ENCODE measurements around the gene IRAK1.

The IRAK1 gene

DNA sequence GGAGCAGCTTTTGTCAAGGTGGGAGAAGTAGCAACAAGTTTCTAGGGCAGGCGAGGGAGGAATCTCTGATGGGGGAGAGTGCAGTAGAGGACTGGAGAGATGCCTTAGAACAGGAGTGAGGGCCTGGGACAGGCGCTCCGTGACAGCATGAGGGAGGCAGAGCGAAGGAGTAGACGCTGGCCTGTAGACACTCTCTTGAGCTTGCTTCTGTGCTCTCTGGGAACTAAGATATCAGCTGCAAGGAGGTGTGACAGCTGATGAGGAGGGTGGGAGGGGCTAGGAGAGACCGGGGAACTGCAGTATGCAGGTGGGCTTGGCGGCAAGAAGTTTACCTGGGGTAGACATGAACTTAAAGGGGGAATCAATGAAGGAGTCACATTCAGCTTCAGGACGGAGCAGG lies 42.1 kb upstream of the IRAK1 start:
- Histone ChIP-seq H4K20me1 (ENCODE audit: insufficient read depth) (0 out of 2 replicates have a peak, but pooled peaks cover 4% of the 10 kb centered on the region), H3K36me3 (ENCODE audit: insufficient read depth) (no peaks in the 10 kb centered on the region), H2AFZ (ENCODE audit: low read depth) (no peak overlapping the region), H3K79me2 (ENCODE audit: insufficient read depth, low read depth) (peaks cover 45% of the 10 kb centered on the region; the same call in 1 of the 2 replicates), H3K4me3 (IDR thresholded peaks at IDR 0.05; ENCODE audit: insufficient read depth, low read depth, low read length) (no peak overlapping the region), H3K27ac (no peak overlapping the region), H3K4me1 (ENCODE audit: low read depth, poor library complexity, severe bottlenecking) (peaks cover 18% of the 10 kb centered on the region), H3K27me3 (ENCODE audit: insufficient read depth, low read depth) (no peaks in the 10 kb centered on the region), H3K4me2 (no peak overlapping the region), H3K9ac (no peak overlapping the region)
- TF ChIP-seq, protein P1, sequence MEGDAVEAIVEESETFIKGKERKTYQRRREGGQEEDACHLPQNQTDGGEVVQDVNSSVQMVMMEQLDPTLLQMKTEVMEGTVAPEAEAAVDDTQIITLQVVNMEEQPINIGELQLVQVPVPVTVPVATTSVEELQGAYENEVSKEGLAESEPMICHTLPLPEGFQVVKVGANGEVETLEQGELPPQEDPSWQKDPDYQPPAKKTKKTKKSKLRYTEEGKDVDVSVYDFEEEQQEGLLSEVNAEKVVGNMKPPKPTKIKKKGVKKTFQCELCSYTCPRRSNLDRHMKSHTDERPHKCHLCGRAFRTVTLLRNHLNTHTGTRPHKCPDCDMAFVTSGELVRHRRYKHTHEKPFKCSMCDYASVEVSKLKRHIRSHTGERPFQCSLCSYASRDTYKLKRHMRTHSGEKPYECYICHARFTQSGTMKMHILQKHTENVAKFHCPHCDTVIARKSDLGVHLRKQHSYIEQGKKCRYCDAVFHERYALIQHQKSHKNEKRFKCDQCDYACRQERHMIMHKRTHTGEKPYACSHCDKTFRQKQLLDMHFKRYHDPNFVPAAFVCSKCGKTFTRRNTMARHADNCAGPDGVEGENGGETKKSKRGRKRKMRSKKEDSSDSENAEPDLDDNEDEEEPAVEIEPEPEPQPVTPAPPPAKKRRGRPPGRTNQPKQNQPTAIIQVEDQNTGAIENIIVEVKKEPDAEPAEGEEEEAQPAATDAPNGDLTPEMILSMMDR (conservative IDR thresholded peaks at IDR 0.05; ENCODE audit: low read depth, low read length) = no peak

DNA sequence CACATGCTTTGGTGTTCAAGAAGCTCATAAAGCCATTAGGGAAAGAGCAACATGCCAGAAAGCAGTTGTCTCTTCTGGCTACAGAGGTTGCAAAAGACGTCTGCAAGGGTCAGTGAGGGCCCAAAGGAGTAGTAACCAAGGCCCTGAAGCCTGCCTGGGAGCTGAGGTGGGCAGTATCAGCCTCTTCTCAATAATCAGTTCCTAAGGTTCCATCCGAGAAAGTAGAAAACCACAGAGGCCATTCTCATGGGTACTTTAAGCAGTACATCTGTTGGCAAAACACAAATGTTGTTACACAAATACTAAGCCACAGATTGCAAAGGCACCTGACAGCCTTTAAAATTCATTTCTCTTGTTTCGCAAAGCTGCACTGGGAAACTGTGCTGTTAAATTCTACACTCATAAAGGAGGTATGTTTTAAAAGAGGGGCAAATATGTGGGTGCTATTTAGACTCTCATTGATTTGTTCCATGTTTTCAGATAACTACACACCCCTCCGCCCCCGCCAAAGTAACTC lies 40.1 kb upstream of the IRAK1 start:
- Histone ChIP-seq H3K27me3 (ENCODE audit: insufficient read depth, low read depth) (no peaks in the 10 kb centered on the region), H4K20me1 (ENCODE audit: insufficient read depth) (0 out of 2 replicates have a peak, but pooled peaks cover 4% of the 10 kb centered on the region), H3K36me3 (ENCODE audit: insufficient read depth) (no peaks in the 10 kb centered on the region), H3K79me2 (ENCODE audit: insufficient read depth, low read depth) (peaks cover 29% of the 10 kb centered on the region; the same call in 1 of the 2 replicates), H3K4me1 (ENCODE audit: low read depth, poor library complexity, severe bottlenecking) (peaks cover 15% of the 10 kb centered on the region), H2AFZ (ENCODE audit: low read depth) (no peak overlapping the region), H3K4me2 (no peak overlapping the region), H3K4me3 (IDR thresholded peaks at IDR 0.05; ENCODE audit: insufficient read depth, low read depth, low read length) (no peak overlapping the region), H3K27ac (no peak overlapping the region), H3K9ac (no peak overlapping the region)
- TF ChIP-seq, protein P1 (conservative IDR thresholded peaks at IDR 0.05; ENCODE audit: low read depth, low read length) = no peak

DNA sequence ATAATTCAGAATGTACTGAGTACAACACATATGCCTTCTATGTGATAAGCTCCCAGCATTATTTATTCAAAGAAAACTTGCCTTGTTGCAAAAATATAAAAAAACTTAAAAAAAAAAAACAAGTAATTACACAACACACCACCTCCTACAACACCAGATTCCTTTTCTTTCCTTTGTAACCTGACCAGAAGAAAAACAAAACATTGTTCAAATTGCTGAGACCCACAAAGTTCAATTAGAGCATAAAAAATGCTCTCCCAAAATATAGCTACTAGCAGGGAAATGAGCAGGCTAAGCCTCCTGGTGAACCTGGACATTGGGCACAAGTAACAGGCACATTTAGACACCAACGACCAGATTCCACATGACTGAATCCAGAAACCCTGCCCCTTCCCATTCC lies 39.5 kb upstream of the IRAK1 start:
- no peak overlapping the region for H3K9ac ChIP-seq
- no peak overlapping the region for H2AFZ ChIP-seq (ENCODE audit: low read depth)
- H3K79me2 ChIP-seq (ENCODE audit: insufficient read depth, low read depth) = peaks cover 26% of the 10 kb centered on the region; the same call in 1 of the 2 replicates
- H3K4me2 ChIP-seq = no peak overlapping the region
- no peaks in the 10 kb centered on the region for H3K27me3 ChIP-seq (ENCODE audit: insufficient read depth, low read depth)
- no peak overlapping the region for H3K4me3 ChIP-seq (IDR thresholded peaks at IDR 0.05; ENCODE audit: insufficient read depth, low read depth, low read length)
- TF ChIP-seq, protein P1 (conservative IDR thresholded peaks at IDR 0.05; ENCODE audit: low read depth, low read length) = no peak
- H3K36me3 ChIP-seq (ENCODE audit: insufficient read depth) = no peaks in the 10 kb centered on the region
- H4K20me1 ChIP-seq (ENCODE audit: insufficient read depth) = 0 out of 2 replicates have a peak, but pooled peaks cover 4% of the 10 kb centered on the region
- H3K27ac ChIP-seq = no peak overlapping the region
- H3K4me1 ChIP-seq (ENCODE audit: low read depth, poor library complexity, severe bottlenecking) = peaks cover 15% of the 10 kb centered on the region

DNA sequence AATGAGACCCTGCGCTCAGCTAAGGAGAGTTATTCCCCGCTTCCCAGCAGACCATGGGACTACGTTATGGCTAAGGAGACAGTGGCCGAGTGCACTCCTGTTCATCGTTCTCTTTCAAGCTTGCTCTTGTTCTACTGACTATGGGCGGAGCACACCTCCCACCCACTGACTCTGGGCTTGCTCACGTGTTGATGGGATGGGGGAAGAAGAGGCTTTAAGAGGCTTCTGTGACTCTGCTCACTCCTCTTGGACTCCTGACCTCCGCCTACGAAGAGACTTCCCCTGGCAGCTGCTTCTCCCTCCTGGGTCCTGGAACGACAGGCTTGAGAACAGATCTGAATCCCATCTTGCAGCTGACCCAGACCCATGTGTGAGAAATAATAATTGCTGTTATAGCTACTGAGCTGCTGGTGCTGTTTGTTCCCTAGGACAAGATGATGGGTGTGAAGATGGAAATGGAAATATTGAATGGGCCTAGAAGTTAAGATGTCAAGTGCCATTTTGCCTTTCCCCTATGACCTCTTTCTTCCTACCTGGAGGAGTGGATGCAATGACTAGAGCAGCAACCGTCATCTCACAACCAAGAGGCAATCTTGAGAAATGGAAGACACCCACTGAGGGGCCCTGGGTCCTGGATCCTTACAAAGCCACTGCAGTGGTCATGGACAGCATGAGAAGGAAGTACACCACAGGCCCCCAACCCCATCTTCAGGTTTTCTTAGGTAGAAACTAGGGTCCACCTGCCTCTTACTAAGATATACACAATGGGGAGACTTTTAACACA lies 38.7 kb upstream of the IRAK1 start:
- Histone ChIP-seq H3K36me3 (ENCODE audit: insufficient read depth) (no peaks in the 10 kb centered on the region), H3K9ac (no peak overlapping the region), H4K20me1 (ENCODE audit: insufficient read depth) (0 out of 2 replicates have a peak, but pooled peaks cover 4% of the 10 kb centered on the region), H2AFZ (ENCODE audit: low read depth) (no peak overlapping the region), H3K27ac (no peak overlapping the region), H3K4me1 (ENCODE audit: low read depth, poor library complexity, severe bottlenecking) (peaks cover 15% of the 10 kb centered on the region), H3K79me2 (ENCODE audit: insufficient read depth, low read depth) (peaks cover 18% of the 10 kb centered on the region; the same call in 1 of the 2 replicates), H3K4me2 (no peak overlapping the region), H3K27me3 (ENCODE audit: insufficient read depth, low read depth) (no peaks in the 10 kb centered on the region), H3K4me3 (IDR thresholded peaks at IDR 0.05; ENCODE audit: insufficient read depth, low read depth, low read length) (no peak overlapping the region)
- TF ChIP-seq, protein P1 (conservative IDR thresholded peaks at IDR 0.05; ENCODE audit: low read depth, low read length) = no peak
